Adrenal gland (tissue), 12 donors: ENCODE data around the gene ATXN10. TPM values are rescaled to one million over a fixed set of nuclear protein-coding genes. Genes with fewer than 3 reads are reported as not detected.

Source experiments
- DNase-seq, 7 donors: peaks; one replicate each; pipeline ENCODE4 v3.0.0-alpha.2; 2019 to 2020
- H3K27ac ChIP-seq, 5 donors: fragments of 200-600 bp; sonication (generic) in 4 of 5; 1 replicate in 3 of 5; 2 replicates in 2 of 5; pipeline versions ENCODE4 v1.5.1 to v1.8.0; 2016 to 2020; ENCODE audit warnings: mild to moderate bottlenecking in 1 of 5
- H3K27me3 ChIP-seq: fragments of 200-600 bp; 2 replicates; pipeline ENCODE4 v1.8.0; 2021
- H3K36me3 ChIP-seq, 2 donors: fragments of 200-600 bp; replicated peaks in 1 of 2; 1 replicate in 1 of 2; 2 replicates in 1 of 2; pipeline versions ENCODE4 v1.5.1 to v1.8.0; 2018 to 2022
- H3K4me1 ChIP-seq, 2 donors: fragments of 200-600 bp; replicated peaks in 1 of 2; 1 replicate in 1 of 2; 2 replicates in 1 of 2; pipeline versions ENCODE4 v1.5.1 to v1.8.0; 2018 to 2021
- H3K4me3 ChIP-seq, 4 donors: fragments of 200-600 bp; sonication (generic) in 3 of 4; one replicate each; pipeline ENCODE4 v1.5.1; 2016 to 2018
- H3K9me3 ChIP-seq, 3 donors: fragments of 200-600 bp; sonication (generic) in 1 of 3; replicated peaks in 1 of 3; 1 replicate in 2 of 3; 2 replicates in 1 of 3; pipeline versions ENCODE4 v1.5.1 to v1.8.0; 2016 to 2021
- POLR2A ChIP-seq, 2 donors: fragments of 450-650 bp; IDR thresholded peaks; one replicate each; pipeline ENCODE4 v1.6.1; 2017; ENCODE audit warnings: antibody characterized with exemption in 2 of 2, mild to moderate bottlenecking in 2 of 2, moderate library complexity in 1 of 2
- WGBS, 4 donors: extraction: QIAGEN DNeasy Blood & Tissue Kit in 2 of 4; methylation state at CpG; one replicate each; pipeline versions ENCODE4 v1.1.5 to v1.1.7; 2013 to 2017; 5-methylcytosine and 5-hydroxymethylcytosine counted together
- intact Hi-C, 2 donors: fragments of 100-400 bp; cut with DNase I; formaldehyde crosslinking; loops; one replicate each; pipeline versions ENCODE4 v1.14.1 to v1.15.0; 2022 to 2023
- polyA plus RNA-seq, 3 donors: library from polyadenylated mRNA; stranded (reverse); fragments of 200-250 nt in 2 of 3; fragments of 350-450 nt in 1 of 3; fragmentation: Illumina TruSeq in 1 of 3; extraction: RNeasy Lipid Tissue Mini Kit (QIAGEN cat#74804) in 1 of 3; gene quantifications; one replicate each; pipeline ENCODE4 v1.2.3, GENCODE V29; 2013 to 2014
- total RNA-seq, 9 donors: library from RNA; depleted of rRNA in 4 of 9; stranded (reverse); fragments of >200 nt in 4 of 9; fragments of 120-200 nt in 1 of 9; fragmentation: NEBNext Ultra II Directional in 1 of 9; extraction: Animal tissue kit (Norgen Biotek cat#: 25700) in 1 of 9; gene quantifications; one replicate each; pipeline versions ENCODE4 v1.1.0 to v1.2.4, GENCODE V29; 2013 to 2023
- TF ChIP-seq, protein P1 (sequence below), 6 experiments: fragments of 450-650 bp in 4 of 6; fragments of 200-600 bp in 2 of 6; sonication (generic) in 1 of 6; IDR thresholded peaks; 1 replicate in 5 of 6; 2 replicates in 1 of 6; pipeline versions ENCODE4 v1.5.1 to v1.8.0; 2016 to 2021; ENCODE audit warnings: antibody characterized with exemption in 6 of 6, mild to moderate bottlenecking in 2 of 6, moderate library complexity in 1 of 6
- donor health status: healthy with polysubstance abuse.
- donor health status: Bipolar disorder and iron deficiency.
- donor health status: DM: yes; HTN: yes; CAD: no.
- donor health status: DM: no; HTN: no; CAD: no.
- donor health status: DM: no; HTN: no; CAD: no.
- donor health status: DM: yes; HTN: yes; CAD: no.

Gene ATXN10
- total and polyA plus RNA-seq, 12 donors = 21.2 to 306 (median 165) TPM

DNA sequence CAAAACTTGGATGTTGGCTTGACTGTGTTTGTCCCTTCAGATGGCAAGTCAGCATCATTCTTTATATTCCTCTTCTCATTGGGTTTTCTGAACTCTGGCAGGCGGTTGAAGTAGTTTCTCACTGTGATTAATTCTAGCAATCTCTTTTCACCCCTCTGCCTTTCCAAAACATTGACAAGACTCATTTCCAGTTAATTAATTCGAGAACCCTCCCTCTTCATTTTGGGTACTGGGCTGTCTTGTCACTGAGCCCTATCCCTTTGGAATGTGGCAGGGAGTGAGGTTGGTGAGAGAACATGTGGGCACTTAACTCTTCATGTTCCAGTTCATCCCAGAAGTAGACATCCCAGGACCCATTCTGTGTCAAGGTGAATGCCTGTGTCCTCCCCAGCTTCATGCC is 172.4 kb downstream of the ATXN10 start:
- H3K36me3 ChIP-seq = no peaks in the 10 kb centered on the region
- no peaks in the 10 kb centered on the region for H3K27me3 ChIP-seq
- TF ChIP-seq, protein P1, sequence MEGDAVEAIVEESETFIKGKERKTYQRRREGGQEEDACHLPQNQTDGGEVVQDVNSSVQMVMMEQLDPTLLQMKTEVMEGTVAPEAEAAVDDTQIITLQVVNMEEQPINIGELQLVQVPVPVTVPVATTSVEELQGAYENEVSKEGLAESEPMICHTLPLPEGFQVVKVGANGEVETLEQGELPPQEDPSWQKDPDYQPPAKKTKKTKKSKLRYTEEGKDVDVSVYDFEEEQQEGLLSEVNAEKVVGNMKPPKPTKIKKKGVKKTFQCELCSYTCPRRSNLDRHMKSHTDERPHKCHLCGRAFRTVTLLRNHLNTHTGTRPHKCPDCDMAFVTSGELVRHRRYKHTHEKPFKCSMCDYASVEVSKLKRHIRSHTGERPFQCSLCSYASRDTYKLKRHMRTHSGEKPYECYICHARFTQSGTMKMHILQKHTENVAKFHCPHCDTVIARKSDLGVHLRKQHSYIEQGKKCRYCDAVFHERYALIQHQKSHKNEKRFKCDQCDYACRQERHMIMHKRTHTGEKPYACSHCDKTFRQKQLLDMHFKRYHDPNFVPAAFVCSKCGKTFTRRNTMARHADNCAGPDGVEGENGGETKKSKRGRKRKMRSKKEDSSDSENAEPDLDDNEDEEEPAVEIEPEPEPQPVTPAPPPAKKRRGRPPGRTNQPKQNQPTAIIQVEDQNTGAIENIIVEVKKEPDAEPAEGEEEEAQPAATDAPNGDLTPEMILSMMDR (IDR thresholded peaks at IDR 0.05) = no peak
- no peak for TF ChIP-seq POLR2A (IDR thresholded peaks at IDR 0.05)
- 83 to 92% (median 91%) methylated on average over 2 of the region's 2 CpGs for WGBS, 4 donors
- intact Hi-C loops = no loop called here
- no peak overlapping the region for H3K4me3 ChIP-seq
- H3K9me3 ChIP-seq = no peaks in the 10 kb centered on the region
- no peak overlapping the region for H3K27ac ChIP-seq
- DNase-seq = no peak
- H3K4me1 ChIP-seq = no peaks in the 10 kb centered on the region

DNA sequence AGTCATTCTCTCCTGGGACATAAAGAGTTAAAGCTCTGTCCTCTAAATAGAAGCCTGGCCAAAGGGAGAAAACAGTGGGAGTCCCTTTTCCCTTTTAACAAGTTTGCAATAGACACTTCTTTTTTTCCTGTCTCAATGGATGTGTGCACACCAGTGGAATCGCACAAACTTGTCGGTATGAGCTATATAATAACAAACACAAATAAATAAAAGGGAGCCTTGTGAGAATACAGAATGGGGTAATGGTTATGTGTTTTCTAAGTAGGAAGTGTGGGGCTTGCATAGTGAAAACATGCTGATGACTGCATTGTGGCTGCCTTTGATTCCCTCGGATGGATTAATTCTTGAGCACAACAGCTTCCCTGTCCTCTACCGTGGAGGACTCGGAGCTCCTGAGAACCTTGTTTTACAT is 173.4 kb downstream of the ATXN10 start:
- Histone ChIP-seq H3K4me1 (no peaks in the 10 kb centered on the region), H3K4me3 (no peak overlapping the region), H3K36me3 (no peaks in the 10 kb centered on the region), H3K27me3 (no peaks in the 10 kb centered on the region), H3K27ac (no peak overlapping the region), H3K9me3 (no peaks in the 10 kb centered on the region)
- DNase-seq = no peak
- TF ChIP-seq, protein P1 (IDR thresholded peaks at IDR 0.05) = no peak
- intact Hi-C loops = no loop called here
- 75 to 93% (median 77%) methylated on average over 5 of the region's 5 CpGs for WGBS, 4 donors

DNA sequence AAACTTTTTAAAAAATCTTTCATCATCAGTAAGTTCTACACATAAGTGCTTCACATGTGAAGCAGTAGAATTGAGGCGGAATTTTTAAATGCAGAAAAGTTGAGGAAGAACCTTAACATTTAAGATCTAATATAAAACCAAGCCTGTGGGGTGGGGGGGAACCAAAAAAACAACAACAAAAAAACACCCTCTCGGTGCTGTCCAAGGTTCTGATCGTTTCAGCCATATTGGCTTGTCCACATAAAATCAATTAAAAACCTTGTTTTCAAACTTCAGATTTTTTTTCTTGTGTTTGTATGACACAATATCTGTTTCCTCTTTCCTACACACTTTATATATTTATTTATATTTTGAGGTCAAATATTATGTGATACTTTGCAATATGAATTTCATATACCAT is 175.3 kb downstream of the ATXN10 start:
- Histone ChIP-seq H3K9me3 (no peaks in the 10 kb centered on the region), H3K27me3 (no peaks in the 10 kb centered on the region), H3K36me3 (peaks cover 0 to 3% of the 10 kb centered on the region in 2 donors), H3K27ac (no peak overlapping the region), H3K4me1 (no peaks in the 10 kb centered on the region), H3K4me3 (no peak overlapping the region)
- no peak for TF ChIP-seq POLR2A (IDR thresholded peaks at IDR 0.05)
- TF ChIP-seq, protein P1 (IDR thresholded peaks at IDR 0.05) = no peak
- WGBS, 4 donors = 85 to 93% (median 87%) methylated on average over 3 of the region's 3 CpGs
- intact Hi-C loops = no loop called here
- DNase-seq = no peak

DNA sequence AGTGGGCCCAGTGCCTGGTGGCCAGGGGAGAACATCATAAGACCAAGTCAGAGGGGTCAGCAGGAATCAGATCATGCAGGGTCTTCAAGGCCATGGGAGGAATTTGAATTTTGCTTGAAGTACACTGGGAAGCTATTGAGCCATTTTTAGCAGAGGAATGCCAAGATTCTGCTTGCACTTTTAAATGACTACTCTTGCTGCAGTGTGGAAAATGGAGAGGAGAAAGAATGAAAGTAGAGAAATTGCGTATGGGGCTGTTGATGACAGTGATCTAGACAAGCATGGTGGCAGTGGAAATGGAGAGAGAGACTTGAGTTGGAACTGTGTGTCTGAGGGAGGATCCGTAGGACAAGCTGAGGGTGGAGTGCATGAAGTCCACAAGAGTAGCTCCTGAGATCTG is 177.3 kb downstream of the ATXN10 start:
- intact Hi-C loops = no loop called here

More for the DNA sequence above, 177.3 kb downstream of the ATXN10 start:
- no peaks in the 10 kb centered on the region for H3K27me3 ChIP-seq
- TF ChIP-seq POLR2A (IDR thresholded peaks at IDR 0.05) = no peak
- TF ChIP-seq, protein P1 (IDR thresholded peaks at IDR 0.05) = no peak
- H3K4me3 ChIP-seq = no peak overlapping the region
- DNase-seq = no peak
- H3K36me3 ChIP-seq = peaks cover 0 to 11% of the 10 kb centered on the region in 2 donors
- H3K27ac ChIP-seq = no peak overlapping the region
- H3K9me3 ChIP-seq = peaks cover 0 to 5% (median 0%) of the 10 kb centered on the region in 3 donors
- no peaks in the 10 kb centered on the region for H3K4me1 ChIP-seq
- 97 to 100% (median 99%) methylated on average over 2 of the region's 2 CpGs for WGBS, 4 donors
